GM21423 (cell line): Measurements from ENCODE around the gene HEXB.

Experiments used
- ATAC-seq: cut with Tn5 transposase; IDR thresholded peaks from one replicate; pipeline ENCODE4 v1.9.1; 2021; ENCODE audit warnings: mild to moderate bottlenecking, moderate library complexity; ENCODE audit not compliant: unreplicated experiment

The HEXB gene

DNA sequence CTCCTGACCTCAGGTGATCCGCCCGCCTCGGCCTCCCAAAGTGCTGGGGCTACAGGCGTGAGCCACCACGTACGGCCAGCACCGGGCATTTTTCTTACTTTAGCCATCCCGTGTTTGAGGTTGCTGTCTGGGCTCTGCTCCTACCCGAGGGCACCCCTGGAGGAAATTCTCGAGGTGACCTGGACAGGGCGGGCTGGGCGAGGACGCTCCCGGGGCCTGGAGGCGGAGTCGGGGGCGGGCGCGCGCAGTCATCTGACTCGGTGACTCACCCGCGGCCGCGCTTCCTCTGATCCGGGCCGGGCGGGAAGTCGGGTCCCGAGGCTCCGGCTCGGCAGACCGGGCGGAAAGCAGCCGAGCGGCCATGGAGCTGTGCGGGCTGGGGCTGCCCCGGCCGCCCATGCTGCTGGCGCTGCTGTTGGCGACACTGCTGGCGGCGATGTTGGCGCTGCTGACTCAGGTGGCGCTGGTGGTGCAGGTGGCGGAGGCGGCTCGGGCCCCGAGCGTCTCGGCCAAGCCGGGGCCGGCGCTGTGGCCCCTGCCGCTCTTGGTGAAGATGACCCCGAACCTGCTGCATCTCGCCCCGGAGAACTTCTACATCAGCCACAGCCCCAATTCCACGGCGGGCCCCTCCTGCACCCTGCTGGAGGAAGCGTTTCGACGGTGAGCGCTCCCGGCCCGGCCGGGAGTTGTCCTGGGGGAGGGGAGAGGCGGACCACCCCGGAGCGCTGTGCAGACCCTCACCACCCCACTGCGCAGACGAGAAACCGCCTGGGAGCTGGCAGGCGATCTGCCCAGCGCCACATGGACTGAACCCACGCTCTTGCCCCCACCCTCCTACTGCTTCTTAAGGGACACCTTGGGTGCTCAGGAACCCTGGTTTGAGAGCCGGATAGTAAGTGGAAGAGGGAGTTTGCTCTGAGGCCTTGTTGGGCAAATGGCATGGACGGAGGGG lies at the start of gene HEXB:
Gene HEXB, plus strand, starts transcription at position 334 of the 952 bp plus-strand sequence. Its CDS starts 28 bp downstream, at position 362.
- peak; percentile 79 for ATAC-seq

DNA sequence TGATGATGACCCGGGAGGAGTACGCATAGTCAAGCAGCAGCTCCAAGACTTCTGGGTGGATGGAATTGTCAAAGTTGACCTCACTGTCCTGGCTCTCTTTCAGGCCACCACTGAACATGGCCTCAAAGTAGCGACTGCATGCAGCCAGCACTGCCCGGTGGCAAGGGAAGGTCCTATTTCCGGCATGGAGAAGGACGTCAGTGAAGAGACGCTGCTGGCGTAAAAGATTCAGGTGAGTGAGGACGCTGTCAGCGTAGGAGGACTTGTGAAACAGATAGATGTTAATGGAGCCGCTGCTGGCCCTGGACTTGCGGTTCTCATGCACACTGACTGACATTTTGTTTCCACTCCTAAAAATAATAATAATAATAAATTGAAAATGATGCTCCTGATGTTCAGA lies 48.9 kb upstream of the HEXB start:
- no peak for ATAC-seq

DNA sequence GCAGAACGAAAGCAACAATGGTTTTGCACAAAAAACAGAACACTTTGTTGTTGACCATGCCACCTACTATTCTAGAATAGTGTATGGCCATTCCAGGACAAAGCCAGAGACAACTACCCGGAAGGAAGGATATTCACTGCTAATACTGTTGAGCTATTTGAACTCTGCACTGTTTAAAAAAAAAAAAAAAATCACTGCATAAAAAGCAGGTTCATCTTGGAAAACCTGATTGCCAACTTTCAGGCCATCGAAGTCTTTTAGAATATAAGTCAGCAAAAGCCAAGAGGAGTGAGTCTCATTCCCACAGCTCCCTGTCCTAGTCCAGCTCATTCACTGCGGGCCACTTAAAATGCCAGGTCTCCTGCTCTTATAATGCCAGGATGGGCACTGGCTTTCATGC lies 48.5 kb upstream of the HEXB start:
- ATAC-seq: no peak

DNA sequence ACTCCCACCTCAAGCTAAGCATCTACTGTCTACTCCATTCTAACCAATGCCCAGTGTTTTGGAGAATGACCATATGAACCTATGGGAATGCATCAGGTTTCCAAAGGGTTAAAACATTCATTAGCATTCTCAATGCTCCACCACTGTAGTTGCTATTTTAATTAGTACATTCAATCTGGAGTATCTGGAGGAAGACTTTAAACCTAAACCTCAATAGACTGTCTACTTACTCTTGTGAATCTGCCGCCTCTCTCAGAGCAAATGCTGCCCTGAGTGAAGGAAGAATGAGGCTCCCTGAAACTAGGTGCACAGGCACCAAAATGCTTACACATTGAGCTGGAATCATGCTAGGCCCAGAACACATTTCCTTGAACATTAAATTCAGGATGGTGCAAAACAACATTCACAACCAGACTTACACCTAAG lies 46.5 kb upstream of the HEXB start:
- no peak for ATAC-seq

DNA sequence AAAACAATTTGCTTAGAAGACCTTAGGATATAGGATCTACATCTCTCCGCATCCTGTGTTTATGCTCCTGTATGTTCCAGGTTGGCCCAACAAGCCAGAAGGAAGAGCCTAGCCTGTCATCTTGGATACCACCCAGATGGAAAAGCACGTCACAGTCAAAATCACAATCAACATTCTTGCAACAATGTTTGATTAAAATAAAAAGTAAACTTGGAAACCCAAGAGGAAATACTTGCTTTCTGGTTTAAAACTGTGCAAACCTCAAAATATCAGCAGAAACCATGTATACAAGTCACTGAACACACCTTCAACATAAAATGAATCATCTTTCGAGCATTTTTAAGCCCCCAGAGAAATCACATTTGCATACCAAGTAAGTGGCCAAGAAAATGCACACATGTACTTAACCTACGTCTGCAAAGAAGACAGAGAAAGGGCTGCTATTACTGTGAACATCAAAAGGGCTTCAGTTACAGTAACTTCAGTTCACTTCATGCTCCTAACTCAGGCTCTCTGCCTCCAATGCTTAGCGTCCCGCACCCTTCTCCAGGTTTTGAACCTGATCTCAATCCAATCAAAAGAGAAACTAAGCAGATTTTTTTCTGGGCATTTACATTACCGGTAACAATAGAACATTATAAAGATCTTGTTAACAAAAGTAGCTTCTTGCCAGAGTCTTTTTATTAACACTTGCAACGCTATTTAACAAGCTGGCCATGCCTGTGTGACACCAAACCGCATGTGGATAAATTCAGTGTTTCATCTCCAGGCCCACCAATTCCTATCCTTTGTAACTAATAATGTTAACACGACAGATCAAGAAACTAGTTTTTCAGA lies 45.8 kb upstream of the HEXB start:
- peak; percentile 31 for ATAC-seq

DNA sequence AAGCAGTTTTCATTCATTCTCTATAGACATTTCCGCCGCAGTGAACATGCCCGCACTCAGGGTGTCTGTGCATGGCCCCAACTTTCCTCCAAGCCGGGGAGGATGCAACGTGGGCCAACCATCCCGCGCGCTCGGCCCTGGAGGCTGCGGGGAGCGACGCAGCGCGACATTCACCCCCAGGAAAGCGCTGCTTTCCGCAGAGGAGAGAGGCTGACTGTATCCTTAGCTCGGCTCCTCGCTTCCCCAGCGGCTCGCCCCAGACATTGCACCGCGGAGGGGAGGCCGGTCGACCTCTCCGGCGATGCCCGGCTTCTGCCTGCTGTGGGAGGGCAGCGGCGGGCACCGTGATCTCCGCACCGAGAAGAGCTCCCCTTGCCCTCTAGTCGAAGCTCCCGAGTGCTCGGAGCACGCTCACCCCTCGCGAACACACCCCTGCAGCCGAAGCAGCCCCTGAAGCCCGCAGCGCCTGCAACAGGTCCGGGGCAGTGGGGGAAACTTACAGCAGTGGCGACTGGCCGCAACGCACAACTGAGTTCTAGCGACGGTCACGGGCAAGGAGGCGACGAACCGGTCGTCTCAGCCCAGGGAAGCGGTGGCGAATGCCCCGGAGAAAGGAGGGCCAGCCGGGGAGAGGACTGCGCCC lies 45.1 kb upstream of the HEXB start:
- peak; percentile 9 for ATAC-seq

DNA sequence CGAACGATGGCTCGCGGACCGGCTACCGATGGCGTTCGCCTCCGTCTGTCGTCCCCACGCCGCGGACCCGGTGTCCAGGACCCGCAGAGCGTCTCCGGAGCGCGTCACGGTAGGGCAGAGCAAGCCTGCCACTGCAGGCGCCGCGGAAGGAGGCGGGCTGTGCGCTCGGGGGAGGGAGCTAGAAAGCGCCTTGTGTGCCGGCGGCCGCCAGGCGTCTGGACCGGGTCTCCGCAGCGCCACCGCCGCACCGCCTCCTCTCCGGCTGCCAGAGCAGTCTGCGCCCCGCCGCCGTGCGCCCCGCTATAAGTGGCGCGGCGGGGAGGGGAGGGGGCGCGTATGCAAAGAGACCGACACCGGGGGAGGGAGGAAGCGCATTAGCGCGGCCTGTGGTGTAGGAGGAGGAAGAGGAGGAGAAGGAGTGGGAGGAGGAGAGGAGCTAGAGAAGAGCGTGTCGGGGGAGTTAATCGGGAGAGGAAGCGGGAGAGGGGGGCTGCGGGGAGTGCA lies 44.5 kb upstream of the HEXB start, which contains the start of gene ENC1:
Gene ENC1, minus strand, starts transcription at position 279 of the 504 bp plus-strand sequence. CDS start 4,243 bp downstream, outside the sequence.
- ATAC-seq: peak; percentile 59

DNA sequence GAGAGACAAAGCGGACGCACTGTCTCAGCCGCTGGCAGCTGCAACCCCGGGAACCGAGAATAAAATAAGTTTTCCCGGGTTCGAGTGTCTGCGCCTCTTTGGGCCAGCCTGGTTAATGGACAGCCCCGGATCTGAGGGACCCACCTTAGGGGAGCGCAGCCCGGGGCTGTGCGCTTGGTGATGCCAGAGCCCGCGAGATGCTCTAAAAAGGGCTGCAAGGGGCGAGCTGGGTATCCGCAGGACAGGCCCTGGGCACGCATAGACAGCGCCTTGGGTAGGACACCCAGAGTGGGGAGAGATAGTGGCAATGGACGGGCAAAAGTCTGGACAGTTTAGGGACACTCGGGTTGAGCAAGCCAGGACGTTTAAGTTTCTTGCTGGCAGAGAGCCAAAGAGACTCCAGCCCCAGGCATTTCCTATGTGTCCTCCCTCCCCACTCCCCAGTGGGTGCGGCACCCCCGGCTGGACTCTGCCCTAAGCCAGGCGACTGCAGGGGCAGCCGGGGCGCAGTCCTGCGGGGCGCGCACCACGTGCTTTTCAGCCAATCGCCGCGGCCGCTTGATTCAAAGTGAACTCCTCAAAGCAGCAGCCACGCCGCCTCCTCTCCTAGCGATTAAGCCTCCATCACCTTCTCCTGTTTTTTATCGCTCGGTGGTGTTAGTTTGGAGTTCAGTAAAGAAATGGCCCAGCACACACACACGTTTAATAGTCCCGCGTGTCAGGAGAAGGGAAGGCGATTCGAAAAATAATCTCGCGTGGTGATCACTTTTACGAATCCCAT lies 43.9 kb upstream of the HEXB start:
- ATAC-seq: peak; percentile 20

DNA sequence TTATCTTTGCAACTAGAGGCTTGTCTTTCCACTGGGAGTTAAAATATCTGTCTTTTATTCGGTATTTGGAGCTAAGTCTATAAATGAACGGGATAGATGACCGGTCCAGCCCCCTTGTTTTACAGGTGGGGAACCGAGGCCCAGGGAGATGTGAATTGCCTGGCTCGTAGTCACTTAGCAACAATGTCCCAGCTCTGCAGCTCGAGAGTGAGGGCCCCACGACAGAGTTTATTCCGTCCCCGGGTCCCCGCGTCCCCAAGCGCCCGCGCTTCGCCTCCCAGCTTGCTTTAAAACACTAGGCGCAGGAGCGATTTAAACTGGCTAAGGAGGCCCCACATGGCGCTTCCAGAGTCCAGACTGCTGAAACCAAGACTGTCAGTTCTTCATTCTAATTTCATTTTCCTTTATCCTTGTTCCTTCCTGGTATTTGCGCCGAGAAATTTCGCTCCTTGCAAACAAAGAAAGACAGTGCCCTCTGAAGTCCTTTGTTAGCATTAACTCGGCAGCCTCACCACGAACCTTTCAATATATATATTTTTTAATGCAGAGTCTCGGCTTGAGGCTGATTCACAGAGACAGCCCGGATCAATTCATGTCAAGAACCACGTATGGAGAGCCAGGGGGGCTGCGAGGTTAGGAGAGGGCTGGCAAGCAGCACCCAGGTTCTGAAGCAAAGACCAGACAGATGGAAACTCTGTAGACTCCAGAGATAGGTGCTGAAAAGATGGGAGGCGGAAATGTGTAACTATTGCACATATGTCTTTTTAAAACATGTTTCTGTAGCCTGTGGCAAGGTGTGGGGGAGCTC lies 43.1 kb upstream of the HEXB start:
- no peak for ATAC-seq

DNA sequence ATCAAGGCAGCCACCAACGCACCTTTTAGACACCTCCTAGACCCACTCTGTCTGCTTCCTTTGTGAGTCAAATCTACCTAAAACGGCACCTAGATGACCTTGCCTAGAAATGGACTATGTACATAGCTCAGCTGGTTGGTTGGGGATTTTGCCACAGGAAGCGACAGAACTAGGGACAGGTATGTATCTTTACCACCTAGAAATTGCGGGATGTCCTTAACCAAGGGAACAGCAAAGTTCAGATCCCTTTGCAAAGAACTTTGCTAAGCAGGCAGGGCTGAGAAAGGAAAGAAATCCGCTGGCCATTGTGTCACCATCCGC lies 42.5 kb upstream of the HEXB start:
- no peak for ATAC-seq

DNA sequence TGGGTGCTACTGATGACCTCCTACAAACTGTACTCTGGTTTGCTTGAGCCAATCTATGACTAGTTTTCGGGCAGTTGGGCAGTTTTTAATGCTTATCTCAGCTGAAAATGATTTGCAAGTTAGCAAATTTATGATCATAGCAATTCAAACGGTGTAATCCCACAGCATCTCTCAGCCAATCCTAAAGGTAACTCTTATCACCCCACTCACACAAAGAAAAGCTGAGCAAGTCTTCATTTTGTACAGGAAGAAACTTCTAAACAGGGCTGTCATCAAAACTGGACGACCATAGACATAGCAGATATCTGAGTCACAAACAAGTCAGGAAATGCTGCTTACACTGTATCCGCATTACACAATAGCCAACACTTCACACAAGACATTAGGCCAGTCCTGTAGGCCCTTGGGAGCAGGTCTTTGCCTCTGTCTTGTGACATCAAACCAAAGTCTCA lies 41.9 kb upstream of the HEXB start:
- no peak for ATAC-seq

DNA sequence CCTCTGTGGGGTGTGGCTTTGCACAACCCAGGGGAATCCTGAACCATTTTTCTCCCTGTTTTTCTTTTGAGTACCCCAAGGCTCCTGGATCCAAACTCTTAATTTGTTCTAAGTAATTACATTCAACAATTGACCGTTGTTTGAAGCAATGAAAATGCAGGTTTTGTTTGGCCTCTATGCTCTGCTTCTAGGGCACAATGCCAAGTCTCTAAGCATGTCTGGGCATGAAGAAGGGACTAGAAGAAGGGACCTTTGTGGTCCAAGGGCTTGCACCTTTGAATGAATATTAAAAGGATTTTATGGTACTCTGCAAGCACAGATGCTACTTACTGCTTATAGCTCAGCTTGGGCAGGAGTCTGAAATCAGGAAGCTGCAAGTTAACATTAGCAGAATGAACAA lies 37.9 kb upstream of the HEXB start:
- no peak for ATAC-seq

DNA sequence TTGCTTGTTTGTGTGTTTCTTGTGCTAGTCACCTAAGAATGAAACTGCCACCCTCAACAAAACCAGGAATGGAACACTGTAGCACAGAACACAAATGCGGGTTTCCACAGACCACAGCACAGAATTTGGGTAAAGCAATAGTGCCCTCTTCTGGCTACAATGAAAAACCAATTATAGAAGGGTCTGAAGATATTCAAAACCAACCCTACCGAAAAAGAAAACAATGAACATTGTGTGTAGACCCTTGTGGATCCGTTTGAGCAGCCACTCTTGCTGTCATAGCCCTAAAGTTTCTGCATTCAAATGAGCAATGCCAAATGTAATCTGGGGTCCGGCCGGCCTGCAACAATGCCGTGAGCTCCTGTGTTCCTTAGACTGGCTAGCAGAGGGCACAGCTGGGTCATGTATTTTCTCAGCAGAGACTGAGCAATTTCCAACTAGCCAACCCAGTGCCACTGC lies 36.2 kb upstream of the HEXB start:
- peak; percentile 72 for ATAC-seq

DNA sequence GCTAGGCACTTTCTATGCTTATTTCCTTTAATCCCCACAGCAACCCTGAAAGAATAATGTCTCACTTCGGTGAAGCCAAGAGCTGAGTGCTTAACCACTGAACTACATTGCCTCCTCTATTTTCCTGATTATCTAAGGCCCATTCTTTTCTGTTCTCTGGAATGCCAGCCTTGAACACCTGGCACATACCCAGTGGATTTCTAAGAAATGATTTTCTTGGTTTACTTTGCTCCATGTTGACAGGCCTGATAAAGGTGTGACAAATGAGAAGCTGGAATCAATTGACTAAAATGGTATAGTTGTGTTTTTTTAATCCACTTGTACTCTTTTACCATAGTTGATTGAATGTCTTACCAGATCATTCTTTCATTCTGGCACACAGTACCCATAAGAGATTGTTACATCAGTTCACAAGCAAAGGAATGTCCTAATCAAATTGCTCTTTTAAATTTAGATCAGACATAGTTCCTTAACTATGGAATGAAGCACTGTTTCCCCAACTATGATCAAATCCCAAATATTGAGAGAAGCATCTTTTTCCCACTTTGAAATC lies 35.5 kb upstream of the HEXB start:
- ATAC-seq: no peak

DNA sequence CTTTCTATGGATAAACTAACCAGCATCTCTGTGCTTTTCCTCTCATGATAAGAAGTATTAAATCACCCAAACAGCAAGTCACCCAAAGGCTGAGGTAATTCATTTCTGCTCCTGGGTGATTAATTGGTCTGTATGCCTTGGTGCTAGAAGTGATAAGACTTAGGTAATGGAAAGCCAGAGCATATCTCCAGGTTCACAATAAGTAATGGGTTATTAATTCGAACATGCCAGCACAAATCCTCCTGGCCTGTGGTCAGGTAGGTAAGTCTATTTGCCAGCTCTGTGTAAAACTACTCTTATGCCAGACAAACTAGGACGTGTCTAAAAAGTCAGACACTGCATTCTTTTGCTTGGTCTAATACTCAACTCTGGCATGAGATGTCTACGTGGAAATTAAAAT lies 33.3 kb upstream of the HEXB start:
- ATAC-seq: no peak

DNA sequence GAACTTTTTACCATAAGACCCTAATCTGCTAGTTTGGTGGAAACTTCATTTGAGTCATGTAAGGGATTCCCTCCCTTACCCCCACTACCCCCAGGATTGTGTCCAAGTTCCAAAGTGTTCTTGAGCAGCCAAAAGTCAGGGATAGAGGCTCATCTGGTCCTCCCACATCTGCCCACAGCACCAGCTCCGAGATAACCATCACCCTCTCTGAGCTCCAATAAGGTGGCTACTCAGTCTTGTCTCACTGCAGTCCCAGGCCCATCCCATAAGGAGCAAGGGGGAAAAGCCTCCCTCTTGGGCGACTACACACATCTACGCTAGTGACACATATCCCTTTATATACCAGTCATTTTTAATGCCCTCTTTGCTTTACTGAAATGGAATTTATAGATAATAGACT lies 32.5 kb upstream of the HEXB start:
- ATAC-seq: no peak

DNA sequence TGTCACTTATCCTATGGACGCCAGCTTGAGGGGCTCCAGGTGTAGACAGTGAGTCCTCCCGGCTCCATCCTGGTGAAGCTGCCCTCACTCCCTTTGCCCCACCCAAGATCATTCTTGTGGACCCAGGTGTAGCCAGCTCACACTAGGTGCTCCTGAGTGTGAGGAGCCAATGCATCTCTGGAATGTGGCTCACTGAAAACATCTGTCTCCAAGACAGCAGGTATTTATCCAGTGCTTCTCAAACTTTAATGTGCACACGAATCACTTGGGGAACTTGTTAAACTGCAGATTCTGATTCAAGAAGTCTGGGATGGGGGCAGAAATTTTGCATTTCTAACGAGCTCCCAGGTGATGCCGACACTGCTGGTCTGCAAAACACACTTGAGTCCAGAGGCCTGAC lies 31.0 kb upstream of the HEXB start:
- ATAC-seq: no peak

DNA sequence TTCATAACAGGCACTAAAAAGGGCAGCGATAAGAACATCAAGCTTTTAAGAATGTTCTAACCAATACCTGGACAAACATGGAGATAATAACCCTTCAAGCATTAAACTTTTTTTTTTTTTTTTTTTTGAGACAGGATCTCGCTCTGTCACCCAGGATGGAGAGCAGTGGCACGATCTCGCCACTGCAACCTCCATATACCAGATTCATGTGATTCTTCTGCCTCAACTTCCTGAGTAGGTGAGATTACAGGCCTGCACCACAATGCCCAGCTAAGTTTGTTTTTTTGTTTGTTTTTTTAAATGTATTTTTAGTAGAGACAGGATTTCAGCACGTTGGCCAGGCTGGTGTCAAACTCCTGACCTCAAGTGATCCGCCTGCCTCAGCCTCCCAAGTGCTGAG lies 29.8 kb upstream of the HEXB start:
- ATAC-seq: no peak

DNA sequence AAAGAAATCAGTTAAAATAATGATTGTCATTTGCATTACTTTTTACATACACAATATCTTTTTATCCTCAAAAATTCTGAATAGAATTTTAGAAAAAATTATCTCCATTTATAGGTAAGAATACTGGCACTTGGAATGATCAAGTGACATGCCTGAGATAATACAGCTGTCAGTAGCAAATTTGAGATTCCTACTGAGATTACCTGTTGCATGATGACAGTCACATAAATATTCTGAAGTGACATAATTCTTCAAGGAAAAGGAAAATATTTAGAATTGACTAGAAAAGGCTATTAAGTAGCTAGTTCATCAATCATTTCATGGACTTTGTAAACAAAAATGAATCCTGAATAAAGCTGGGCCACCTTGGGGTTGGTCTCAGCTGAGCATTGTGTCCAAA lies 29.3 kb upstream of the HEXB start:
- ATAC-seq: no peak
